GM21619 (cell line): ENCODE measurements around the gene NECAB2.

Source experiments
- ATAC-seq: cut with Tn5 transposase; IDR thresholded peaks from one replicate; pipeline ENCODE4 v1.9.1; 2021; ENCODE audit not compliant: unreplicated experiment

The NECAB2 gene

DNA sequence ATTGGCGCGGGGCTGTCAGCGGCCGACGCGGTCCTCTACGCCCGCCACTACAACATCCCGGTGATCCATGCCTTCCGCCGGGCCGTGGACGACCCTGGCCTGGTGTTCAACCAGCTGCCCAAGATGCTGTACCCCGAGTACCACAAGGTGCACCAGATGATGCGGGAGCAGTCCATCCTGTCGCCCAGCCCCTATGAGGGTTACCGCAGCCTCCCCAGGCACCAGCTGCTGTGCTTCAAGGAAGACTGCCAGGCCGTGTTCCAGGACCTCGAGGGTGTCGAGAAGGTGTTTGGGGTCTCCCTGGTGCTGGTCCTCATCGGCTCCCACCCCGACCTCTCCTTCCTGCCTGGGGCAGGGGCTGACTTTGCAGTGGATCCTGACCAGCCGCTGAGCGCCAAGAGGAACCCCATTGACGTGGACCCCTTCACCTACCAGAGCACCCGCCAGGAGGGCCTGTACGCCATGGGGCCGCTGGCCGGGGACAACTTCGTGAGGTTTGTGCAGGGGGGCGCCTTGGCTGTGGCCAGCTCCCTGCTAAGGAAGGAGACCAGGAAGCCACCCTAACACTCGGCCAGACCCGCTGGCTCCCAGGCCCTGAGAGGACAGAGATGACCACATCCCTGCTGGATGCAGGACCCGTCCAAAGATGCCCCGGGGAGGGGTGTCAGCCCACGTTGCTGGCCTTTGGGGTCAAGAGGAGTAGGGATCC is 2.4 kb upstream of the NECAB2 start:
- no peak for ATAC-seq

DNA sequence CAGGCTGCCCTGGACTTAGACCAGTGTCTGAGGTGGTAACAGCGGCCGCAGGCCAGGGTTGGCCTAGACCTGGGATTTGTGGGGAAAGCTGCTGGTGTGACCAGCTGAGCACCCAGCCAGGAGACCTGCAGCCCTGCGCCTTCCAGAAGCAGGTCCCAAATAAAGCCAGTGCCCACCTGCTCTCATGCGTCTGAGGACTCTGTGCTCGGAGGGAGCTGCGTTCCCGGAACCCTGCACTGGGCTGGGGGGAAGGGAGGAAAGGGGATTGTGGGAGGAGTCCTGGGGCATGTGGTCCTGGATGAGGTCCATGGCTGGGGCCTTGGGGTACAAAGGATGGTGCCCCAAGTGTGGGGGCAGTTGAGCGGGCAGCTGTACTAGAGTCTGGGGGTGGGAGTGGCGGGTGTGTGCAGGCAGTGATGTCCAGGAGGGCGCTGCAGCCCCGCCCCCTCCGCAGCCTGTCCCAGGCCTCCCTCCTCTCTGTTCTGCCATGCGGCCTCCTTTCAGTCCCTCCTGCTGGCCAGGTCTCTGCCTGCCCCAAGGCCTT is 1.8 kb upstream of the NECAB2 start:
- ATAC-seq: no peak

DNA sequence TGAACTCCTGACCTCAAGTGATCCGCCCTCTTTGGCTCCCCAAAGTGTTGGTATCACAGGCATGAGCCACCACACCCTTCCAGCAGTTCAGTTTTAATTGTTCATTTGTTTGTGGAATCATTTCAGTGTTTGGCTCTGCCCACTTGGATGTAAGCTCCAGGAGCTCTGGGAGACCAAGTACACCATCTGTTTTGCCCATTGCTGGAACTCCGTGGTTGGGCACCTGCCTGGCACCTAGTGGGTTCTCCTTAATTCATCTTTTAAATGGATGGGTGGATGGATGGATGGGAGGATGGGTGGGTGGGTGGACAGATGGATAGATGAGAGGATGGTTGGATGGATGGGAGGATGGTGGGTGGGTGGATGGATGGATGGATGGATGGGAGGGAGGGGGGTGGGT is 953 bp upstream of the NECAB2 start:
- no peak for ATAC-seq

DNA sequence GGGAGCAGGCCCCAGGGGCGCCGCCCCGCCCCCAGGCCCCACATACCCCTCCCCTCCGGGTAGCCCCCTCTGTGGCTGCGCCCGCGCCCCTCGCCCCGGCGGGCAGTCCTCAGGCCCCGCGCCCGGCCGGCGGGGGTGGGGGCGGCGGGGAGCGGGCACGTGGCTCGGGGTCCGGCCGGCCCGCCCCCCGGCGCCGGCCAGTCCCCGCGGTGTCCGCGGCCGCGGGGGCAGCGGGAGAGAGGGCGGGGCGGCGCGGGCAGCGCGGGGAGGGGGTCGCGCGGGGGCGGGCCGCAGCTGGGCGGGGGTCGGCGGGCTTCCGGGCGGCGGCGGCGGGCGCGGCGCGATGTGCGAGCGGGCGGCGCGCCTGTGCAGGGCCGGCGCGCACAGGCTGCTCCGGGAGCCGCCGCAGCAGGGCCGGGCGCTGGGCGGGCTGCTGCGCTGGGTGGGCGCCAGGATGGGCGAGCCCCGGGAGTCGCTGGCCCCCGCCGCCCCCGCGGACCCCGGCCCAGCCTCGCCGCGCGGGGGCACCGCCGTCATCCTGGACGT is 335 bp downstream of the NECAB2 start:
- no peak for ATAC-seq

DNA sequence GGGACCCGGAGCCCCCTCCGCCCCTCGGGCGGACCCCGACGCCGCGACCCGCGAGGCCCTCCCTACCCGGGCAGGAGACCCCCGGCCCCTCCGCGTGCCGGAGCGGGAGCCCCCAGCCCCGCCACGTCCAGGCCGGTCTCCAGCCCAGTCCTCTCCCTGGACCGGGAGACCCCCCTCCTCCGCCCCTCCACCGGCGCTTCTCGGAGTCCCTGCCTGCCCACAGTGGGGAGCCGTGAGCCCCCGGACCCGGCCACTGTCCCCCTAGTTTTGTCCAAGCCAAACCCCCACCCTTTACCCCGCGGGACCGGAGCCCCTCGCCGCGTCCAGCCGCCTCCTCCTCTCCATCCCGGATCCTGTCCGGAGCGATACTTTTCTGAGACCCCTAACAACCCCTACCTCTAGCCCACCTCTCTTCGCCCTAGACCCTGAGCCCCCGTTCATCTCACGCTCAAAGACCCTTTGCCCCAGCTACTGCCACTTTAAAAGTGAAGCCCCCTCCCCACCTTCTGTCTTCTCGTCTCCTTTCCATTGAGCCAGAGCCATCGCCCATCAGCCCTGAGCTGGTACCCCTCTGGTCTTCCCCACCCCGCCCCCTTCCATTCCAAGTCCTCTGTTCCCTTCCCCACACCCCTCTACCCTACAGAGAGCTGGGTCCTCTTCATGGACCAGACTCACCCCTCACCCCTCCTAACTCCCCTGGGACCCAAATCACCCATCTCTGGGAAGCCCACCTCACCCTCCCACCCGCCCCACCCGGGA is 1.0 kb downstream of the NECAB2 start:
- ATAC-seq: no peak

DNA sequence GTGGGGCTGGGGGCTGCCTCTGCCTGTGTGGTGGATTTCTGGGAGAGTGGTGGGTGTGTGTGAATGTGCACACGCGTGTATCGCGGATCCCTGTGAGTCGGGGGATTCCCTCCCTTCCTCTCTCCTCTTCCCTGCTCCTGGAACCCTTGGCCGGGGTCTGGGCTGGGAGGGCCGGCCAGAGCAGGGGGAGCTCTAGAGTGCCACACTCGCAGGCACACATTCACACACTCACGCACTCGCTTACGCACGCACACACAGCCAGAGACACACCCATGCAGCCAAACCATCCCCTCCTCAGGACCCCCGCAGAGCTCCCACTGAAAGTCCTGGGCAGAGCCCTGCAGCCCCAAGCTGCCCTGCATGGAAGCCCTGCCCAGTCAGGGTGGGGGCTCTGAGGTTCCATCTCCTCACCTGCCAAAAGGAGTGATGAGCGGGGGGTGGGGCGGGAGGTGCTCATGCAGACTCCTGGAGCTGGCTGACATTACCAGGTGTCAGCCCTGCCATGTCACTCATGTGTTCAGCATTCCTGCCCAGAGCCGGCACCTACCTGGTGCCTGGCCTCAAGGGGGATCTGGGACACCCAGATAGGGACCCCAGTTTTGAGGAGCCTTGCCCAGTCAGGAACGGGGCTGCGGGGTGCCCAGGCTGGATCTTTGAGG is 1.9 kb downstream of the NECAB2 start:
- ATAC-seq: no peak

DNA sequence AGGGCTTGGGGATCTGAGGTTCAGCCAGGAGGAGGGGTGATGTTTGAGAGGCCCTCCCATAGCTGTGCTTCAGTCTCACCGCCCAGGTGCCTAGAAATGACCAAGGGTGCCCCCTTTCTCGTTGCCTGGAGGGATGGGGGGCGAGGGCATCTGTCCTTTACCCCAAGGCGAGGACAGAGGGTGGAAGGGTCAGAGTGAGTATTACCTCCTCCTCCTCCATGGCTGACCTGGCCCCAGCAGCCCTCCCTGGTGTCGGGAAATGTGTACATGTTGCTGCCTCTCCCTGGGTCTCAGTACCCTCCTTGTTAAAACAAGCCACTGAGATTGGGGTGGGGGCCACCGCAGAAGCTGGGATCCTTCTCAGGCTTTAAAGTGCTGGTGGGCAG is 2.4 kb downstream of the NECAB2 start:
- no peak for ATAC-seq

DNA sequence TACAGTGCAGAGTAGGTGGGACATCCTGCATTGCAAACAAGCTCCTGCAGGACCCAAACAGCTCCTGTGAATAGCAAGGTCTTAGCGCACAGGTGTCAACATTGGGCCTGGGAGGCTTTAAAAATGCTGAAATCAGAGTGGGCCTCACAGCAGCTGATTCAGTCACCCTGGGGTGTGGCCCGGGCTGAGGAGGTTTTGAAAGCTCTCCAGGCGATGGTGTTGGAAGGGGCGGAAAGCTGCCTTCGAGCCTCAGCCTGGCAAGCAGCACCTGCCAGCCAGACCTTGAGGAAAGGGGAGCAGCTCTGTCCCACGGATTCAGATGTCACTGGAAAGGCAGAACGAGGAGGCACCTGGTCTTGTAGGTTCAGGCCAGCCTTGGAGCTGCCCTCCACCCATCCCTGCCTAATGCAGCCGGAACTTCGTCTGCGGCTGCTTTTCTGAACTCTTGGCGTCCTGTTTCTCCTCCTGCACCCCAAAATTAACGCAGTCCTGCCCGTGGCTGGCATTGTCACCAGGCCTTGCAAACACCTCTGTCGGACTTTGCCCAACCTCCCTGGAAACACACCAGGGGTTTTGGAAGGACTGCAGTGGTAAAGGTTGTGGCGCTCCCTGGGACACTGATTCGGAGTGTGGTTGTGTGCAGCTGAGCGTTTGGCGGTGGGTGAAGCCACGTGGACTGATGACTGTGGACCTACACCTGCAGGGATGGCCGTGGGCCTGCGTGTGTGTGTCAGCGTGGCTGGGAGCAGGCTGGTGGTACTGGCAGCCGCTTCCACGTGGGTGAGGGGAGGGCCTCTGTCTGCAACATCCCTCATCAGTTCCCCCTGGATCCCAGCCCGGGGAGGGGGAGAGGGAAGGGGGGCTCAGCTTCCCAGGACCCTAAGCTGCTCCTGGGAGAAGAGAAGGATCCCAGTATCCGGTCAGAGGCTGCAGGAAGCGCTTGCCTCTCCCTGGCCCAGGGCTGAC is 3.4 kb downstream of the NECAB2 start:
- no peak for ATAC-seq

DNA sequence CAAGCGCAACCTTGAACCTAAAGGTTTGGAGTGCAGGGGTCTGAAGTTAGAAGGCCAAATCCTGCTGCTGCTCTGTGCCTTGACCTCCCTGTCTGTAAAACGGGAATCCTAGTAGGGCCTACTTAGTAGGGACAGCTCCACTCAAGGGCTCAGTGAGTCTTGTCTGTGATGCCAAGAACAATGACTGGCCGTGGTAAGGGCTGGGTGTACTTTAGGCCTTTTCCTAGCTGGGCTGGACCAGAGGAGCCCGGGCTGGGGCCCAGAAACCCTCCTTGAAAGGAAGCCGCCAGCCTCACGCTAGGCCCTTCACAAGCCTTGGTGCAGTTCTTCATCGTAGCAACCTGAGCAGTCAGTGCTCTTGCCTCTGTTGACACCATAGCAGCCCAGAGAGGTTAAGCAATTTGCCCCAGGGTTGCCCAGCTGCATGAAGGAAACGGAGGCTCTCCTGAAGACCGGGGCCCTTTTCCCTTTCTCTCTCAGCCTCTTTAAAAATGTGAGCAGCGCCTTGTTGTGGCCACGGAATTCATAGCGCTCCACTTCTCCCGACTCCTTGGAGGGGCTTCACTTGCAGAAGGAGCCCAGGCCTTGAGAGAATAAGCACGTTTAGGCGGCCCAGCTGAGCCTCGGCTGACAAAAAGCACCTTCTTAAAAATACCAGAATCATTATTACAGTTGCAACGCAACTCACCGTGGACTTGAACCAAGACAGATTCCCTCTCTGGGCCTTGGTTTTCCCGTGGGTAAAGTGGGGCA is 4.4 kb downstream of the NECAB2 start:
- ATAC-seq: no peak

DNA sequence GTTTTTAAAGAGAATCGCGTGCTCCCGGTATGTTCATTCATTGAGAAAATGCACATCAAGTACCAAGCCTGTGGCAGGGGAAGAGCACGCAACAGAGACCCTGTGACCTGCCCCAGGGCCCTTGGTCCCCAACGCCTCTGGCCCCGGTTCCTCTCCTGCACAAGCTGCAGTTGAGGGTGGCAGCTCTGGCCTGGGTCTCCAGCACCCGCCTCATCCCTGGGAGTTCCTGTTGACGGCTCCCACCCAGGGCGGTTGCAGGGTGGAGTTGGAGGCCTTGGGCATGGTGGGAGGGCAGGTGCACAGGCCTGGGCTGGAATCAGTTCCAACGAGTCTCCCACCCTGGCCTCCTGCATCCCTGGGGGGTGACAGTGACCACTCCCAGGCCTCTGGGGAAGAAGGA is 5.0 kb downstream of the NECAB2 start:
- ATAC-seq: no peak

DNA sequence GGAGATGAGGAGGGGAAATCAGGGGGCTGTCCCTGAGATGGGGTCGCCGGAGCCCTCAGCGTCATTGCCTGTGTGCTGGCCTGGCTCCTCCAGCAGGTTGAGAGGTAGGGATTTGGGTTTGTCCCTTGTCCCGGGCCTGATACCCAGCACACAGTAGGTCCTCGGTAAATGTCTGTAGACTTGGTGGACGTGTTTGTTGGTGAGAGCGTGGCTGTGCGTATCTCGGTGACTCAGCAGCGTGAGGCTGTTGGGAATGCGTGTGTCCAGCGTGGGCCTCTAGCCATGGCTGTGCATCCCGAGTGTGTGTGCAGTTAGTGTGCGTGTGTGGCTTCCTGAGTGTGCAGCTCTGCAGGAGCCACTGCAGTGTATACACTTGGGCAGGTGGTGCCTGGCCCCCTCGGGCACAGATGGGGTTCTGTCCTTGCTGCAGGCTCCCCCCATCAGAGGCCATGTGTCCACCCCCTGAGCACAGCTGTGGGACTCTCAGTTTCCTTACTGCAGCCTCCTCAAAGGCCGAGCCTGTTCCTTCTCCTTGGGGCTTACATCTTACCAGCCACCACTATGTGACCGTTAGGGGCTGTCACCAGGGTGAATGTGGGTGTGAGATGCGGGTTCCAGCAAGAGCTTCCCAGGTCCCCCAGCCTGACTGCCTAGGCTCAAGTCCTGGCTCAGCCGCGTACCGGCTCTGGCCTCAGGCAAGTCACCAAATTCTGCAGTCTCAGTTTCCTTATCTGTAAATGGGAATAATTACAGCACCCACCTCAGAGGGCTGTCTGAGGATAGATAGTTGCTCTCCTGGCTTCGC is 5.7 kb downstream of the NECAB2 start:
- no peak for ATAC-seq

DNA sequence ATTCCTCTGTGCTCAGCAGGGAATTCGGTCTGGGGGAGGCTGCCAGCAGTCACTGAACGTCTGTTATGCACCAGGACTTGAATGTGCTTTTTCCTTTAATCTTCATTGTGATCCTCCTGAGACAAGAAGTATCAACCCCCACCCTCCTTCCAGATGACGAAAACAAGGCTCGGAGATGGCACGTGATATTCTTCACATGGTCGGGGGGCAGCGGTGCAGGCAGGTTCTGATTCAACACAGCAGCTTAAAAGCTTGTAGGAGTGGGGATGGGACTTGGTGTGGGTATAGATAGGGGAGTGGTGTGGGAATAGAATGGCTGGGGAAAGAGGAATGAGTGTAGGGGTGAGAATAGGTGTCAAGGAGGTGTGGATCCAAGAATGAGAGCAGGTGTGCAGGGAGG is 6.4 kb downstream of the NECAB2 start:
- ATAC-seq: no peak

DNA sequence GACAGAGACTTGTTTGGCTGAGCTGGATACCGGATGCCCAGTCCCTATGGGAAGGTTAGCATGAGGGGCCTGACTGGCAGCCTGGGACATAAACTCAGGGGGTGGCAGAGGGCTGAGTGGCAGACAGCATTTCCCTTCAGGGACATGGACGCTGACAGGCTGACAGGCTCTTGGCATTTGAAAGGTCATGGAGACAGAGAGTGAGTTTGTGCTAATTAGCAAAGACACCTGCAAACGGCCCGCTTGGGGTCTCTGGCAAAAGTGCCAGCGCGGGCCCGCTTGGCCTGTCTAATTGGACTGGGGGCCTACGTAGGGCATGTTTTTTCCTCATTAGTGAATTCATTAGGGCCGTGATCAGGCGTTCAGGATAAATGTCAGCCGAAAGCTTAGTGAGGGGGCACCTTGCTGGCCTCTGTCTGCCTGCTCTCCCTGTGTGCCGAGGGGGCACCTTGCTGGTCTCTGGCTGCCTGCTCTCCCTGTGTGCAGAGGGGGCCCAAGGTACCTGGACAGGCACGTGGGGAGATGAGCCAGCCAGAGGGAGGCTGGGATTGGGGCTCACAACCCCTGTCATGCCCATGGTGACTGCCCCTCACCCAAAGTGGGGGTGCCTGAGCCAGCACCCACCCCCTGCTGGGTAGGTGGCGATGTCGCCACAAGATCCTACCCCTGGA is 7.7 kb downstream of the NECAB2 start:
- no peak for ATAC-seq

DNA sequence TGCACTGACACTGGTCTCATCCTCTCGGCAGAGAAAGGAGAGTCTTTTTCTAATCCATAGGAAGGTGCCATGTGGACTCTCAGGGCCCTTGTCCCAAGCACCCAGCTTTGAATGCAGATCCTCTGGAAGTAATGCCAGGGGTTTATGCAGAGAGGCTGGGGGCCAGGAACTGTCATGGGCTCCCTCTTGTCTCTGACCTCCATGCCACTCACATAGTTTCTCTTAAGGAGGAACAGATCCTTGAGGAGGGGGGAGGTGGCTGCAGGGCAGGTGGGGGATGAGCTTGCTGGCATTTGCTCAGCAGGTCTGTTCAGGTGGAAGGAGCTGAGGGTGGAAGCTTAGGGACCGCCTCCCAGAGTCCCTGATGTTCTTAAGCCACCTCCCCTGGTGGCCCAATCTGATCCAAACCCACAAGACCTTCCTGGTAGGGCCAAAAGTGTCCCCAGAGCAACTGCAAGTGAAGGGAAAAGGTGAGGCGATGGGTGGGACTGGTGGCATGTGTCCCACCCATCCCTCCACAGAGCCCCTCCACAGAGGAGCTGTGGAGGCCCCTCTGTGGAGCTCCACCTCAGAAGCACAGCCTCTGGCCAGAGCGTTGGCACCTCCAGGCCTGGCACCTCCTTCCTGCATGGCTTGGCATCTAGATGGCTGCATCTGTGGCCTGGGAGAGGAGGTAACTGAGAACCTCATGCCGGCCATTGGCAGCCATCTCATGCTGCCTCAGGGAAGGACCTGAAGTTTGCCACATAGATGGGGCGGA is 9.2 kb downstream of the NECAB2 start:
- no peak for ATAC-seq

DNA sequence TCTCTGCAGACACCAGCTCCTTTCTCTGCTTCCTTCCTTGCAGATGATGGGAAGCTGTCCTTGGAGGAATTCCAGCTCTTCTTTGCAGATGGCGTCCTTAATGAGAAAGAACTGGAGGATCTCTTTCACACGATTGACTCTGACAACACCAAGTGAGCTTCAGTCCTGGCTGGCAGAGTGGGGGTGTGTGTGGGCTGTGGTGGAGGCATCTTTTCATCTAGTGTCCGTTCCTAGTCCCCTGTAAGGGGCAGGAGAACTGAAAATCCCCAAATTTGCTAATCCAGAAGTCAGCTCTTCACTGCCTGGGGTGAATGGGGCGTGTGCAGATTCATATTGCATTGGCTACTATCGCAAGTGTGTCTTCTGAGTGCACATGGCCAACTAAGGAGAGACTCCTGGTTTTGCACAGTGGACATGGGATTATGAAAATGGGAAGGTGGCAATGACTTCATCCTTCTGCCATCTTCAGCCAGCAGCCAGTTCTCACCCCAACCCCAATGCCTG is 10.4 kb downstream of the NECAB2 start:
- ATAC-seq: no peak

DNA sequence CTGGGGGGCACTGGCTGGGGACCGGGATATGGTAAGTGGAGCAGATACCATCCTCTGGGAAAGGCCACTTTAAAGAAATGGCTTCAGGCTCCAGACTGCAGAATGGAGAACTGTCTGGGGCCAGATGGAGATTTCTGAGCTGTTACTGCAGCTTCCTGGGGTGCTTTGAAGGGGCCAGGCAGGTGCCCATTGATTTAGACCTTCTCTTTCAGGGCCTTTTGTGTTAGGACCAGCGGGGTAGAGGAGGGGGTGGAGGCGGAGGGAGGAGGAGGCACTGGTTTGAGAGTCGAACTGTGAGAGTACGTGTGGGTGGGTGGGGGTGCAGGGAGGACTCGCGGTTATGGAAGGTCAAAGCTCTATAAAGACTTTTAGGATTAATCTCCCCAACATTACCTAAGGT is 11.4 kb downstream of the NECAB2 start:
- ATAC-seq: no peak

DNA sequence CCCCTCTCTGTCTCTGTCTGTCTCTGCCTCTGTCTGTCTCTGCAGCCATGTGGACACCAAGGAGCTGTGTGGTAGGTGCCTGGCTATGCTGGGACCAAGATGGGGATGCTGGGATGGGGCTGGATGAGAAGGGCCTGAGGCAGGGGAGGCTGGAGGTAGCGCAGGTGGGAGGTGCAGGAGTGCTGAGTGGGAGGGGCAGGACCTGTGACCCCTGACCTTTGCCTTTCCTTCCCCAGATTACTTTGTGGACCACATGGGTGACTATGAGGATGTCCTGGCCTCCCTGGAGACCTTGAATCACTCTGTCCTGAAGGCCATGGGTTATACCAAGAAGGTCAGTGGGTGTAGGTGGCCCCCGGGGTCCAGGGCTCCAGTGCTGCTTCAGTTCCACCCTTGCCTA is 12.8 kb downstream of the NECAB2 start:
- ATAC-seq: no peak

DNA sequence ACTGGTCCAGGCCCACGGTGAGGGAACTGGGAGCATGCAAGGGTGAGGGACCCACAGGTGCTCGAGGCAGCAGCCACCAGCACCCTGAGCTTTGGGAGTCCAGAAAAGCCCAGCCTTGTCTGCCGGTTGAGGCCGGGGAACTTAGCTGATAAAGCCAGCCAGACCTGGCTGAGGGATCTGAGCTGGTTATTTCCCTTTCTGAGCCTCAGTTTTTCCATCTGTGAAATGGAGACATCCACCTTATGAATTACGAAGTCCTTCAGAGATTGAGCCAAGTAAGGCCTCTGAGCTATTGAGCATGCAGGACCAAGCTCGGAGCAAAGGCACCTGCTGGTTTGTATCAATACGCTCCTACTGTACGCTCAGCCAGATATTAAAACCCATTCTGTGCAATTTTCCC is 13.8 kb downstream of the NECAB2 start:
- ATAC-seq: no peak
